HG02798 (cell line): Measurements from ENCODE around the gene FGF1.

ENCODE experiments used
- ATAC-seq: cut with Tn5 transposase; IDR thresholded peaks from one replicate; pipeline ENCODE4 v1.9.1; 2021; ENCODE audit warnings: mild to moderate bottlenecking; ENCODE audit not compliant: unreplicated experiment, poor library complexity

The FGF1 gene

GRCh38 chr5:142685418-142686209 lies at the start of gene FGF1:
Gene FGF1, minus strand, starts transcription at chr5:142686090. Its CDS starts 71,963 bp downstream, at chr5:142614127.
- ATAC-seq: no peak

DNA sequence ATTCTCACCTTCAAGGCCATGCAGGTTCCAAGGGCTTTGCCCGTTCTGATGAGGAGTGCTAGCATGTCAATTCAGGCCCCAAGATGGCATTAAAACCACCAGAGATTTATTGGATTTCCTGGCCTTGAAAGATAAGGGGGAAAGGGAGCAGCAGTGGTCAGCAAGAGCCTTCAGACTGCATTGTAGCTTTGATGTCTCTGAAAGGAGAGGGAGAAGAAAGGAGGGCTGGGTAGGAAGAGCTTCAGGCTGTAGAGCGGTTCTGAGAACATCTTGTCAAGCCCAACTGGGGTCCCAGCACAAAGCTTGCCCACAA lies 41.8 kb upstream of the FGF1 start:
- no peak for ATAC-seq

DNA sequence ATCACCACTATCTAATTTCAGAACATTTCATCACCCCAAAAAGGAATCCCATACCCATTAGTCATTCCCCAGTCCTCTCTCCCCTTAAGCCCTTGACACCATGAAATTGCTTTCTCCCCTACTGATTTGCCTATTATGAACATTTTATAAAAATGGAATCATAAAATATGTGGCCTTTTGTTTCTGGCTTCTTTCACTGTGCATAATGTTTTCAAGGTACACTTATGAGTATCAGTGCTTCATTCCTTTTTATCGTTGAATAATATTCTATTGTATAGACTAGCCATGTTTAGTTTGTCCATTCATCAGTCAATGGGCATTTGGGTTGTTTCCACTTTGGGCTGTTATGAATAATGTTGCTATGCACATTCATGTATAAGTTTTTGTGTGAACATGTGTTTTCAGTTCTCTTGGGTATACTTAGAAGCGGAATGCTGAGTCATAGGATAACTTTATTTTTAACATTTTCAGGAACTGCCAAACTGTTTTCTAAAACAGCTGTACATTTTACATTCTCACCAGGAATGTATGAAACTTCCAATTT lies 40.4 kb upstream of the FGF1 start:
- ATAC-seq: peak; percentile 52

DNA sequence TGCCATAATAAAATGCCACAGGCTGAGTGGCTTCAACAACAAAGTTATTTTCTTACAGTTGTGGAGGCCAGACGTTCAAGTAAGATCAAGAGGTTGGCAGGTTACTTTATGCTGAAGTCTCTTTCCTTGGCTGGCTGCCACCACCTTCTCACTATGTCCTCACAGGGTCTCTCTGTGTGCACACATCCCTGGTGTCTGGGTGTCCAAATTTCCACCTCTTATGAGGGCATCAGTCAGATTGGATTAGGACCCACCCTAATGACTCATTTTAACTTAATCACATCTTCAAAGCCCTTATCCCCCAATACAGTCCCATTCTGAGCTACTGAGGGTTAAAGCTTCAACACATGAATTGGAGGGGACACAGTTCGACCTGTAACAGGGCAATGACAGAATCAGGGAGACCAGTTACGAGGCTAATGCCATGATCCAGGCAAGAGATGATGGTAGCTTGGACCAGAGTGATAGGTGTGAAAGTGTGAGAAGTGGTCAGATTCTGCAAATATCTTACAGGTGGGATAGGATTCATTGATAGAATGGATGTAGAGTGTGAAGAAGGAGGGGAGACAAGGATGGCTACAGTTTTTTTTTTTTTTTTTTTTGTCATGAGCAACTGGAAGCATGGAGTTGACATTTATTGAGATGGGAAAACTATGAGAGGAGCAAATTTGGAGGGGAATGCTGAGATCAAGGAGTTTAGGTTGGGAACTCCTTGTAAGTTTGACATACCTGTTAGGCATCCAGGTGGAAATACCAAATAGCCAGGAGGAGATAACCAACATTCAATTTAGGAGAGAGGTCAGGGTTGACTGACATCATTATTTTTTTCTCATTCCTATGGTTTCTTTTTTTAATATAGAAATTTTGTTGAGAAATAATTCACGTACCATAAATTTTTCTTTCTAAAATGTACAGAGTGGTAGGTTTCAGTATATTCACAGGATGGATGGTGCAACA lies 39.6 kb upstream of the FGF1 start:
- ATAC-seq: no peak

- no peak for ATAC-seq
Measured at GRCh38 chr5:142724821-142725220, 38.9 kb upstream of the FGF1 start.

GRCh38 chr5:142722896-142723295 lies 37.0 kb upstream of the FGF1 start:
- no peak for ATAC-seq

DNA sequence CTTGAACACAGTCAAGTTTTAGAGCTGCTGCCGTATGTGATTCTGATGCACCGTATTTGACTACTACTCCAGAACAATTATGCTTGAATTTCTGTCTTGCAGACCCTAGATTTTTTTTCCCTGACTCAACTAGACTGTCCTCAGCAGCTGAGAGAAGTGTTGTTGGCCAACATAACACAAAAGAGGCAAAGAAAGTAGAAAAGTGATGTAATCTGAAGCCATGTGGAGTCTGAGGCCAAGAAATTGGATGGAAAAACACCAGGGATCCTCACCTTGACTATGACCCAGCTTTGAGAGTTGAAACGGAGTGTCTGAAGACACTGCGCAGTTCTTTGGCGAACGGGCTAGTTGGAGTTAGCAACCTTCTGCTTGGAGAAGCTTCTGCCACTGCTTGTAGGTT lies 36.3 kb upstream of the FGF1 start:
- no peak for ATAC-seq

DNA sequence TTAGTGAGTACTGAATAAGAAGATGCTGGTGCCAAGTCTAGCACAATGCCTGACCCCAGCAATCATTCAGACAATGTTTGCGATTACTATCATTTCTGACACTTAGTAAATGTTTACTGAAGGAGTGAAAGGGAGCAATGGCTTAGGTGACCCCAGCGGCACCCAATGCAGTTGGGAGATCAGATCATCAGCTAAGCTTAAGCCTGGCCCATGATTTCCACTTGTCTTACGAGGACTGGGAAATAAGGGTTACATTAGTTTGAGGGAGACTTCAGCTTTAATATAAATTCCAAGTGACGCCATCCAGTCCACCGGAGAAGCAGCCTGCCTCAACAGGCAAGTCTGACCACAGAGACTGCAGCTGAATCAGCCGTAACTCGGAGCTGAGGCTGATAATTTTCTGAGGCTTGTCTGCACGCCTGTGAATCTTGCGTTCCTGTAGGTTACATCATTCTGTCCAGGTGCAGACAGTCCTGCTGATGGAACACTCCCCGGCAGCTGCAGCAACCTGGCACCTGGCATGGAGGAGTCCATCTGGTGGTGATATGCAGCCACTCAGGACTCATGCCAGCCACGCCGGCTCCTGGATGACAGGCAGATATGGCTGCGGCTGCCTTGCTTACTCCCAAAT lies 34.9 kb upstream of the FGF1 start:
- no peak for ATAC-seq

DNA sequence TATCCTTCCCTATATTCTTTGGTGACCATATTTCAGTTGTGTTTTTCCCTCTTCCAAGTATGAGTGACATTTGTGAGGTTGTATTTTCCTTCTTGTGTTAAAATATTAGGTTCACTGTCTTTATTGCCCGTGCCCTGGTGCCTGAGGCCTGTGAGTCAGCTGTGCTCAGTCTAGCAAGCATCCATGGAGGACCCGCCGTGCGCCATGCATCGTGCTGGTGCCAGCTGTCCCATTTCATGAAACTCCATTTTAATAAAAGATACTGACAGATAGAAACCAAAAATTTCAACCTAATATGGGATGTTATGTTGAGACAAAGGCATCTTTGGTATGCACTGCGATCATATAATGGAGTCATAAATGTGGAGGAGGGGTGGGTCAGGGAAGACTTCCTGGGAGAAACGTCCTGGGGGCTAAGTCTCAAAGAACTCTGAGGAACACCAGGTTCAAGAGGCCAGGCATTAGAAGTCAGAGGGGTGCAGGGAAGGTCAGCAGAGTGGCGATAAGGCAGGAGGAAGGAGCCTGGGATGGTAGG lies 34.0 kb upstream of the FGF1 start:
- ATAC-seq: no peak

DNA sequence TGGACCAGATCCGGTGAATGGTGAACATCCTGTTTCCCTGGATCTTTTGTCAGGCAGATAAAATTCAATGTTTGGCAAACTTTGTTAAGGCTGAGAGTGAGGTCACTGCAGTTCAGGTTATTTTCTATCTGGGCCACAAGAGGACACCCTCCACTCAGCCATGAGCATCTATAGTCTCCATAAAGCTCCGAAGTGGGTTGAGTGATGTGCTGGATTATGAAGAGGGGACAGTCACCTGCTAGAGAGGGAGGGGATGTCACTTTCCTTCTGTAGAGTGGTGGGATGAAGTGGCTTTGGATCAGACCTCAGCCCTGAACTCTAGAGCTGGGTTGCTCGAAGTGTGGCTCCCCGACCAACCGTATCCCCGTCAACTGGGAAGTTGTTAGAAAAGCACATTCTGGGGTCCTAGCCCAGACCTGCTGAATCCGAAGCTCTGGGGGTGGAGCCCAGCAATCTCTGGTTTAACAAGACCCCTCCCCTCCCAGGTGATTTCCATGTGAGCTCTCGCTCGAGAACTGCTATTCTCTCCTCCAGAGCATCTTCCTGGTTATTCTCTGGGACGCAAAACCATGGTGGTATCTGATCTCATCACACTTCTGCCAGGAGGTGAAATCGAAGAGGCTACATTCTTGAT lies 31.8 kb upstream of the FGF1 start:
- no peak for ATAC-seq

DNA sequence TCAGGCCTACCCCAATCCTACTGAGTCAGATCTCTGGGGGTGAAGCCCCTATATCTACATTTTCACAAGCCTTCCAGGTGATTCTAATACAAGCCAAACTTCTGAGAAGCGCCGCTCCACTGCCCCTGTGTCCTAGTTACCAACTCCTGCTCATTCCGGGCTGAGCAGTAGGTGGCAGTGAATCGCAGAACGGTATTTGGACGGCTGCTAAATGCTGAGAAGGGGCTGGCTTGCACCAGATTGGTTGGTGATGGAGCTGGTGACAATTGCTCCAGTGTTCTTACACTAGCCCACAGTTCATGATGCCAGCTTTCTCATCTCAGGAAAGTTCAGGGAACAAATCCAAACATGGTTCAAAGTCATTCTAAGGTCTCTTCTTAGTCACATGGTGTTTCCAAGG lies 31.1 kb upstream of the FGF1 start:
- ATAC-seq: peak; percentile 46

DNA sequence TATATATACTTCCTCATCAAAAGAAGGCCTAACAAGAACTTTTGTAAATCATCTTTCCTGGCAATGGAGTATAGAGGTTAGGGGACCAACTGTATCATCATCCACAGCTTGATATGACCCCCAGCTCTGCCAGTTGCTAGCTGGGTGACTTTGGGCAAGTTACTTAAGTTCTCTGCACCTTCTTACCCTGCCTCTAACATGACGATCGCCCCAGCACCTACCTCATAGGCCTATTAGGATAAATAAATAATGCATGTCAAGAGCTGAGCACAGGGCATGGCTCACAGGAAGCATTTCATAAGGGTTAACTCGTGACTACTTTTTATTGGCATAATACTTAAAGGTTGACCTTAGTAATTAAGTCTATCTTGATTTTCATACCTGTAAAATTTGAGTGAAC lies 29.4 kb upstream of the FGF1 start:
- ATAC-seq: no peak

DNA sequence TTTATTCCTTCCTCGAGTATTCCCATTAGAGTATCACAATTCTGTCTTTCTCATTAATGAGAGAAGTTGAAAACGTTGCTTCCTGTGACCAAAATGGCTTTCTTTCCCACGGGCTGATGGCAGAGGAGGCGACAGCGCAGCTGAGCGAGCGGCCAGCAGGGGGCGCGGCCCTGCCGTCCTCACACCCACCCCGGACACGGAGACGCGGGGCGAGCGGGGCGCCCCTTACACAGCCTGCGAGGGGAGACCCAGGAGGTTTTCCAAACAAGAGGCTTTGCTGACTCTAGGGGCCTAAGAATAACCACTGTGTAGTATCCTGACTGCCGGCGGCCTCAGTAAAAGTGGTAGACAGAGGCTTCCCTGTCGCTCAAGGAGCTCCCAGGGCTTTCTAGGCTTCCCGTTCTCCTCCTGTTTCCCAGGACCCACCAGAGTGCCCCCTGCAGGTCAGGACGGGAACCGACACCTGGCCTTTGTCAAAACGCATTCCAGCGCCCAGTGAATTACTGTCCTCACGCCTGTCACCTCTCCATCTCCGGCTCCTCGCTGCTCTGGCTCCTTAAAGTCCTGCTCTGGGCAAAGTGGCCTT lies 27.3 kb upstream of the FGF1 start:
- peak; percentile 97 for ATAC-seq

DNA sequence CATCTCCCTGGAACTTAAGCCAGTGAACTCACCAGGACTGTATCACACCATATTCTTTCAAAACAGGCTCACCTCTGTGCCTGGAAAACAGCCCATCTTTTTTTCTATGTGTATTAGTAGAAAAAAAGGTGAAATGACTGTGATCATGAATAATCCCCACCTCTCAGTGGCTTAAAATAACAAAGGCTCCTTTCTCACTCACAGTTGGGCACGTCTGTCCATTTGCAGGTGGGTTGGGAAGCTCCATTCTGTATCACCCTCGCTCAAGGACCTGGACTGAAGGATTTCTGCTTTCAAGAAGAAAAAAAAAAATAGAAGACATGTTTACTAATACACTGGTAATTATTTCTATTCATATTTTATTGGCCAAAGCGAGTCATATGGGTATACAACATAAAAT lies 17.3 kb upstream of the FGF1 start:
- ATAC-seq: no peak

DNA sequence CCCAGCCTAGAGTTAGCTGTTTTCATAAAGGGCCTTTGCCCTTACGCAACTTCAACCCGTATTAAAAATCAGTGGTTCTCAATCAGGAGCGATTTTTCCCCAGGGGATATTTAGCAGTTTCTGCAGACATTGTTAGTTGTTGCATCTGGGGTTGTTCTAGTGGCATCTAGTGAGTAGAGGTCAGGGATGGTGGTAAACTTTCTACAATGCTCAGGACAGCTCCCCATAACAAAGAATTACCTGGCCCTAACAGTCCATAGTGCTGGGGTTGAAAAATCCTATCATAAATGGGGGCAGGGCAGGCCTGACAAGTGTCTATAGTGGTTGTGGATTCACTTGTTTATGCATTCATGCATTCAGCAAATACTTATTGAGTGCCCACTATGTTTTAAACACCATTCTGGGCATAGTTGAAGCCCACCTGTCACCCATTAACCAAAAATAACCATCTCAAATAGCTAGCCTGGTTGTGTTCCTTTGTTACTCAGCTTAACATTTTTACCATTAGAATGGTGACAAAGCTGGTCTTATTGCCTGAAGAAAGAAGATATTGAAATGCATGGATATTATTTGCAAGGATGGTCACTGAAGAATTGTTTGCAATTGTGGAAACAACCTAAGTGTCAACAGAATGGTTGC lies 15.9 kb upstream of the FGF1 start:
- no peak for ATAC-seq

- no peak for ATAC-seq
Measured at GRCh38 chr5:142700566-142700965, 14.7 kb upstream of the FGF1 start.

DNA sequence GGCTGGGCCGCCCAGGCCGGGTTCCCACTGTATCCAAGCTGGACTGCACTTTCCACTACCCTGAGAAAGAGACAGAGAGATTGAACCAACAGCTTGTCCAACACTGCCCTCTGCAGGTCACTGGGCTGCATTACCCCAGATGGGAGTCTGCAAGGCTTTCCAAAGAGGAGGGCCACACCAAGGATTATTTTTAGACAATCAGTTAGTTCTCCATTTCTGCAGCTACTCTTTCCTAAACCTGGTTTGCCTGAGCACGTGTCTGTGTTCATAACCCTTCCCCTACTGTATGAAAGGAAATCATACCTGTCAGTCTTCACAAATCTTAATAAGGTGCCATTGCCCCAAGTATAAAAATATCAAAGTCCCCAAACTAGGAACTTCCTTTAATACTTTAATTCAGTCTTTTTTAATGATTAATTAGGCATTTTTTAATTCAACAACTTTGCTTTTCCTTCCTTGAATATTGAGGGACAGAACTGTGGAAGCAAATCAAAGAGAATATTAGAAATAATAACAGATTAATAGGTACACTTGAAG lies 13.4 kb upstream of the FGF1 start:
- ATAC-seq: peak; percentile 80

- no peak for ATAC-seq
Measured at GRCh38 chr5:142698447-142699183, 12.7 kb upstream of the FGF1 start.
